Measurements from ENCODE around the gene VPS13C.

The VPS13C gene

DNA sequence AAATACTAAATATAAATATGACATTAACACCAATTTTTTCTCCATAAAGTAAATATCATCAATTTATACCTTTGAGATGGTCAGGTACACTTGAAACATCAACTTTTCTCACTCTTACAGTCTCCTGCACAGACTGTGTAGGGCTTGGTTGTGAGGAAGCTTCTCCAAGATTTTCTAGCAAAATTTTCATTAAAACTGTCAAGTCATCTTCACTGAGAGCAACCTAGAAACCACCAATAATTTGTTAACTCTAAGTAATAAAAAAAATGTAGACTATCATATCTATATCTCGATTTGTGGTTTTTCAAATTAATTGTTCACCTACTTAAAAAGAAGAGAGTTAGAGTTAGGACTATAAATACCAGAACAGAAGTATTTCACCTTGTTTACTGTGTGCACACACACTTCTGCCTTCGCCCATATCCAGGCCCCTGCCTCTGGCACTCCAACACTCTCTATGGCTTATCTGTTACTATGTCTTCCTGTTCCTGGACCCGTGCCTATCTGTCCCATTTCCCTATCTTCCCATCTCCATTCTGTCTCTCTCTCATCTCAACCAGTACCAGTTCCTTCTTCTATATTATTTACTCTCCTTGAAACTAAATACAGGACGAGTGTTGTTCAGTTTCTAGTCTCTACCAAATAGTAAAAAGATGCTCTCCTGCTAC is 123.6 kb downstream of the VPS13C start:
- no peak for DNase-seq

DNA sequence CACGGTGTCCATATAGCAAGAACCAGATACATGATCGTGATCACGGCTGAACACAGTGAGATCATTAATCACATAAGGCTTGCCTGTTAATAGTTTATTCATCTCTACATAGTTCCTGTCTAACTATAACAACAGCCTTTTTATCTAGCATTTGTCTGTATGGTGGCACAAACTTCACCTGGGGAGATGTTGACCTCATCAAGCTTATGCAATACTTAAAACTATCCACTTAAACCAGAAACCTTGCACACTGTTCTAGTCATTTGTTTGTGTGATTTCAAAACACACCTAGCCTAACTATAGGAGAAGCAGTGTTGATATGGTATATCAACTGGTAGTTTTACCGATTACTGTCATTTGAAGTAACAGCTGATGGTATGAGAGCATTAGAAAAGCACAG is 124.8 kb downstream of the VPS13C start:
- DNase-seq = no peak

GRCh38 chr15:61929452-61929851 is 130.8 kb downstream of the VPS13C start:
- DNase-seq = no peak

- no peak for DNase-seq
Observed at GRCh38 chr15:61923173-61923572, 137.1 kb downstream of the VPS13C start.

GRCh38 chr15:61921093-61921492 is 139.2 kb downstream of the VPS13C start:
- no peak for DNase-seq

GRCh38 chr15:61917457-61917856 is 142.8 kb downstream of the VPS13C start:
- DNase-seq = no peak

DNA sequence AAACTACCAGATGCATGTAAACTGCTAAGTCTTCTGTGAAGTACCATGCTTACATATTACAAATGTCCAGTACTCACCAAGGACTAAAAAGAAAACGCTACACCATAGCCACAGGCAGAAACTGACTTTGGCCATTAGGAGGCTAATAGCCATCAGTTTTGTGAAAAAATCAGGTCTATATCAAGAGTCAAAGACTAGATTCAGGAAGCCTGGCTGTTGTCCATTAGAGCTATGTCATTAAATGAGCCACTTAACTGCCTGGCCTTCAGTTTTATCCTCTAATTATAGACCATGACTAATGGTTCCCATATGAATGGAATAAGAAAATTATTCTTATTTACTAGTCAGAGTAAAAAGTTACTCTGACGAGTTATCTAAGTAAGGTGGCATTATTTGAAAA is 144.1 kb downstream of the VPS13C start:
- DNase-seq = no peak

GRCh38 chr15:61915640-61916039 is 144.6 kb downstream of the VPS13C start:
- DNase-seq = no peak

- DNase-seq = no peak
Observed at GRCh38 chr15:61910839-61911369, 149.3 kb downstream of the VPS13C start.

- DNase-seq = no peak
Observed at GRCh38 chr15:61908241-61908640, 152.0 kb downstream of the VPS13C start.

GRCh38 chr15:61907753-61908086 is 152.5 kb downstream of the VPS13C start:
- DNase-seq = no peak

- no peak for DNase-seq
Observed at GRCh38 chr15:61906961-61907752, 153.1 kb downstream of the VPS13C start.

- DNase-seq = no peak
Observed at GRCh38 chr15:61893146-61893545, 167.1 kb downstream of the VPS13C start.

DNA sequence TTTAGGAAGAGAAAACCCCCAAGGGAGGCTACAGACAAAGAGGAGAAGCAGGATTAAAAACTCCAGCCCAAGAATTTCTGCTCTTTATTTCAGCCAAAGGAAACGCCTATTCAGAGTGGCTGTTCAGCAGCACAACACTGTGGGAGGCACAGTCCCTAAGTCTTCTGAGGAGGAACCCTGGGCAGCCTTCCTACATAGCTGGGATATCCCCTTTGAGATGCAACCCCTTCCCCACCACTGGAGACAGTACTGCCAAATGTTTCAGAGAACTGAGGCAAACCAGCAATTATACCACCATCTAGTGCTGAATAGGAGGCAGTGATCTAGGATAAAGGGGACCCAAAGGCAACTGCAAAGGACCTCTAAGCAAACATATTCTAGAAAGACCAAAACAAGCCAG is 168.1 kb downstream of the VPS13C start:
- DNase-seq = no peak

- DNase-seq = no peak
Observed at GRCh38 chr15:61890106-61890505, 170.1 kb downstream of the VPS13C start.

GRCh38 chr15:61889706-61890105 is 170.5 kb downstream of the VPS13C start:
- DNase-seq = no peak

DNA sequence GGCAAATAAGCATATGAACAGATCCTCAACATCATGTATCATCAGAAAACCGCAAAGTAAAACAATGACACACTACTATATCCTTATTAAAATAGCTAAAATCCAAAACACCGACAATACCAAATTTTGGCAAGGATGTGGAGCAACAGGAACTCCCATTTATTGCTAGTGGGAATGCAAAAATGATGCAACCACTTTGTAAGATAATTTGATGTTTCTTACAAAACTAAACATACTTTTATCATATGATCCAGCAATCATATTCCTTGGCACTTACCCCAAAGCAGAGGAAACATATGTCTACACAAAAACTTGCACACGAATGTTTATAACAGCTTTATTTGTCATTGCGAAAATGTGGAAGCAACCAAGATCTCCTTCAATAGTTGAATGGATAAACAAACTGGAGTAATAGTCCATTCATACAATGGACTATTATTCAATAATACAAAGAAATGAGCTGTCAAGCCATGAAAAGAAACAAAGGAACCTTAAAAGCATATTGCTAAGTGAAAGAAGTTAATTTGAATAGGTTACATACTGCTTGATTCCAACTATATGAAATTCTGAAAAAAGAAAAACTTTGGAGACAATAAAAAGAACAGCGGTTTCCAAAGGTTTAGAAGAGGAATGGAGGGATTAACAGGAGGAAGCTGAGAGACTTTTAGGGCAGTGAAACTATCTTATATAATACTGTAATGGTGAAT is 172.0 kb downstream of the VPS13C start:
- DNase-seq = no peak

DNA sequence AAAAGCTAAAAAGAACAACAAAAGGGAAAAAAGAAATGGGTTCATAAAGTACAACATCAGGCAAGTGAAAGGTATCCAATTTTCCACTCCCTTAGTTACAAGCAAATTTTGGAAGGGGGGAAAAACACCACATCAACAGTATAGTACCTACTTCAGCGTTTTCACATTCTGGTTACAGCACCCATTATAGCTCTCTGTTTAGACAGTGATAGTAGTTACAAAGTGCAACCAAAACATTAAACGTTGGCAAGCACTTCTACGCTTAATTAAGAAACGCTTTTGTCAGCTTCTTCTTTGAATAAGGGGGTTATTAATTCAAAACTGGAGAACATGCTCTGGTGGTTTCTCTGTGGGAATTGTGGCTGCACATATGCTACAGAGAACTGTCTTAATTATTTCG is 180.2 kb downstream of the VPS13C start:
- DNase-seq = no peak

GRCh38 chr15:61879219-61879618 is 181.0 kb downstream of the VPS13C start:
- no peak for DNase-seq

DNA sequence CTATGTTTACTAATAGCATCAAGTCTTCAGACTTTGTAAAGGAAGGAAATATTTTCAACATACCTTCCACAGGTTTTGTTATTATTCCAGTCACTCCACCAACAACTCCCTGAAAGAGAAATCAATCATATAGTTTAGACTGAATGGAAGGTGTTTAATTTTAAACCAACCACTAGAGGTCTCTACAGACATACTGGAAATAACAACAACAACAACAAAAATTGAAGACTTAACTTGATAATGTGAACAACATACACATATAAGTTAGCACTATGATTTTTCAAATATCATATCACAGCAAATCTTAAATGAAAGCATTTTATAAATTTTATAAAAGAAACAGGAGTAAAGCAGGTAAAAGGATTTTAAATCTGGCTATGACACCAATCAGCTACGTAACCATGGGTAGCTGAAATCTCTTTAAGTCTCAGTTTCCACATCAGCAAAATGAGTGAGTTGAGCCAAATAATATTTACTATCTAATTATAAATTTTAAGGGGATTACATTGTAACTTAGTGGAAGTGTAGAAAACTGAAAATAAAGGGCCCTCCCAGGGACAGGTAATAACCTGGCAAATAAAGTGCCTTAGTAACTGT is 188.2 kb downstream of the VPS13C start:
- no peak for DNase-seq

DNA sequence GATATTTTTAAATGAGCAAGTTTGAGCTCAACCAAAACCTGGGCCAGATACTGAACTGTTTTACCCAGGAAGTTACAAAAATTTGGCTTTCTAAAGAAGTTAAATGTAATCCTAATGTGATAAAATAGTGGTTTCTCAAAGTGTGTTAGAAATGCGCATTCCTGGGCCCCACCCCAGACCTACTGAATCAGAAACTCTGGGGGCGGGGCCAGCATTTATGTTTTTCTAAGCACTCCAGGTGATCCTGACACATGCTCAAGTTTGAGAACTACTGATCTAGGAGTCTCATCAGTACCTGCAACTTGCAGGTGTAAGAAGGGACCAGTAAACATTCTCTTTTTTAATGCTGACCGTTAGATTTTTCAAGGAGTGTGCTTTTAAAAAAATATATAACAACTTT is 190.6 kb downstream of the VPS13C start:
- no peak for DNase-seq

DNA sequence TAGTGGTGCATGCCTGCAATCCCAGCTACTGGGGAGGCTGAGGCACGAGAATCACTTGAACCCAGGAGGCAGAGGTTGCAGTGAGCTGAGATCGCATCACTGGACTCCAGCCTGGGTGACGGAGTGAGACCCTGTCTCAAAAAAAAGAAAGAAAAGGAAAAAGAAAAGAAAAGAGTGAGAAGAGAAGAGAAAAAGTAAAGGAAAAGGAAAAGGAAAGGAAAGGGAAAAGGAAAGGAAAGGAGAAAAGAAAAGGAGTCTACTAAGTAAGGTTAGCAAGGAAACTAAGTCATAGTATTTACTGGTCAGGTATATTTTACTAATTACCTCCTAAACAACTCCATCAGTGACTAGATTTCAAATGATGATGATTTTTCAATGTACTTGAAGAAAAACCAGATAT is 198.3 kb downstream of the VPS13C start:
- no peak for DNase-seq

GRCh38 chr15:61857169-61857829 is 202.9 kb downstream of the VPS13C start:
- DNase-seq = no peak
